ENCODE results near the gene USP11.

Gene USP11

GRCh38 chrX:47187106-47187677, 45.6 kb upstream of the USP11 start:
- H3K36me3 ChIP-seq (ENCODE audit: control insufficient read depth in 2 of 2, insufficient read depth in 1 of 2, low read length in 2 of 2) = peaks cover 0 to 40% of the 10 kb centered on the region in 2 experiments; a peak in 2 of 3 replicates
- CTCF ChIA-PET = interaction anchor here (0.6 kb wide), 1 partner anchor 63 kb away, joined by 3 read pairs; no protein-coding TSS in a partner anchor
- H3K4me3 ChIP-seq (ENCODE audit: low read depth, low read length) = no peak overlapping the region
- H3K9me3 ChIP-seq (ENCODE audit: control insufficient read depth, insufficient read depth, low read depth, low read length) = no peaks in the 10 kb centered on the region
- no peaks in the 10 kb centered on the region for H3K4me1 ChIP-seq (ENCODE audit: control insufficient read depth, insufficient read depth, low read length)
- TF ChIP-seq ZNF18 (tag by site-specific recombination; IDR thresholded peaks at IDR 0.05) = no peak
- TF ChIP-seq ZNF561 (tag by site-specific recombination; IDR thresholded peaks at IDR 0.05; ENCODE audit: borderline replicate concordance) = no peak
- no peak for TF ChIP-seq ZNF280C (tag by site-specific recombination; IDR thresholded peaks at IDR 0.05)
- POLR2A ChIA-PET = interaction anchor here (1.1 kb wide), 1 partner anchor 37 kb away, joined by 3 read pairs; no protein-coding TSS in a partner anchor
- H3K27ac ChIP-seq (ENCODE audit: extremely low read depth, low read depth, low read length) = no peak overlapping the region

- TF ChIP-seq ZBTB21 (tag by site-specific recombination; IDR thresholded peaks at IDR 0.05) = no peak
- no peak for TF ChIP-seq ZNF792 (tag by site-specific recombination; IDR thresholded peaks at IDR 0.05)
- TF ChIP-seq ZNF501 (tag by site-specific recombination; IDR thresholded peaks at IDR 0.05) = no peak
- TF ChIP-seq ZNF266 (tag by site-specific recombination; IDR thresholded peaks at IDR 0.05; ENCODE audit: low read depth) = no peak
- no peak for TF ChIP-seq PRDM2 (tag by site-specific recombination; IDR thresholded peaks at IDR 0.05; ENCODE audit: borderline replicate concordance)
- Histone ChIP-seq H3K4me3 (ENCODE audit: low read depth, low read length) (no peak overlapping the region), H3K9me3 (ENCODE audit: control insufficient read depth, insufficient read depth, low read depth, low read length) (no peaks in the 10 kb centered on the region), H3K4me1 (ENCODE audit: control insufficient read depth, insufficient read depth, low read length) (peaks cover 4% of the 10 kb centered on the region; the same call in 1 of the 2 replicates), H3K27ac (ENCODE audit: extremely low read depth, low read depth, low read length) (no peak overlapping the region), H3K36me3 (ENCODE audit: control insufficient read depth in 2 of 2, insufficient read depth in 1 of 2, low read length in 2 of 2) (peaks cover 0 to 27% of the 10 kb centered on the region in 2 experiments; a peak in 2 of 3 replicates)
- CTCF ChIA-PET = interaction anchor here (0.6 to 1.2 kb wide), 4 partner anchors 45 to 334 kb away, joined by 3 to 5 read pairs (median 4); partner anchors contain the start of genes NDUFB11 and RBM10
- POLR2A ChIA-PET = interaction anchor here (0.9 to 2.4 kb wide), 4 partner anchors 10 to 366 kb away, joined by 4 to 26 read pairs (median 8); partner anchors contain the start of genes NDUFB11 and RBM10
Measured at GRCh38 chrX:47189906-47190305, 42.9 kb upstream of the USP11 start.
